ENCODE measurements around the gene PAQR8.

Gene PAQR8

GRCh38 chr6:52351879-52352238, 10.1 kb upstream of the PAQR8 start:
- DNase-seq (ENCODE audit: low spot score), result no peak

- peak; percentile 97 for DNase-seq (ENCODE audit: low spot score)
These were observed 9.5 kb upstream of the PAQR8 start for GRCh38 chr6:52352239-52353018.

- no peak for DNase-seq (ENCODE audit: low spot score)
These were observed 5.9 kb upstream of the PAQR8 start for GRCh38 chr6:52356017-52356416.

- DNase-seq (ENCODE audit: low spot score), result no peak
These were observed 2.5 kb upstream of the PAQR8 start for GRCh38 chr6:52359403-52359802.

GRCh38 chr6:52360028-52360427, 1.9 kb upstream of the PAQR8 start:
- no peak for DNase-seq (ENCODE audit: low spot score)

- DNase-seq (ENCODE audit: low spot score), result no peak
These were observed 1.1 kb upstream of the PAQR8 start for GRCh38 chr6:52360601-52361413.

GRCh38 chr6:52361414-52361944, 472 bp upstream of the PAQR8 start:
- DNase-seq (ENCODE audit: low spot score), result no peak

GRCh38 chr6:52362443-52363227, 684 bp downstream of the PAQR8 start:
- peak; percentile 35 for DNase-seq (ENCODE audit: low spot score)

GRCh38 chr6:52363228-52363867, 1.4 kb downstream of the PAQR8 start:
- DNase-seq (ENCODE audit: low spot score), result no peak

- no peak for DNase-seq (ENCODE audit: low spot score)
These were observed 2.7 kb downstream of the PAQR8 start for GRCh38 chr6:52364480-52365166.

GRCh38 chr6:52365317-52365716, 3.4 kb downstream of the PAQR8 start:
- no peak for DNase-seq (ENCODE audit: low spot score)

GRCh38 chr6:52365866-52366540, 4.1 kb downstream of the PAQR8 start:
- DNase-seq (ENCODE audit: low spot score), result no peak

GRCh38 chr6:52368002-52368401, 6.1 kb downstream of the PAQR8 start:
- no peak for DNase-seq (ENCODE audit: low spot score)

GRCh38 chr6:52369234-52369633, 7.3 kb downstream of the PAQR8 start:
- DNase-seq (ENCODE audit: low spot score), result no peak

- no peak for DNase-seq (ENCODE audit: low spot score)
These were observed 9.8 kb downstream of the PAQR8 start for GRCh38 chr6:52371656-52372191.

- DNase-seq (ENCODE audit: low spot score), result no peak
These were observed 11.3 kb downstream of the PAQR8 start for GRCh38 chr6:52373151-52373690.

GRCh38 chr6:52374247-52374646, 12.3 kb downstream of the PAQR8 start:
- DNase-seq (ENCODE audit: low spot score), result no peak

GRCh38 chr6:52375780-52376556, 14.0 kb downstream of the PAQR8 start:
- DNase-seq (ENCODE audit: low spot score), result no peak

- no peak for DNase-seq (ENCODE audit: low spot score)
These were observed 14.8 kb downstream of the PAQR8 start for GRCh38 chr6:52376763-52377162.

Data from SW480 (cell line).